DOHH2 (cell line): ENCODE results near the gene FATE1.

Source experiments
- CTCF ChIP-seq: fragments of 200-600 bp; sonication (generic); IDR thresholded peaks from one replicate; pipeline ENCODE4 v1.5.1; 2014; ENCODE audit warnings: antibody characterized with exemption, mild to moderate bottlenecking, low read depth, low read length; ENCODE audit not compliant: poor library complexity, severe bottlenecking
- EZH2phosphoT487 ChIP-seq: fragments of 200-600 bp; sonication (generic); IDR thresholded peaks from 2 replicates; pipeline ENCODE4 v1.6.1; 2017; ENCODE audit warnings: borderline replicate concordance, mild to moderate bottlenecking, antibody characterized with exemption, low read length, moderate library complexity, mixed read lengths

DNA sequence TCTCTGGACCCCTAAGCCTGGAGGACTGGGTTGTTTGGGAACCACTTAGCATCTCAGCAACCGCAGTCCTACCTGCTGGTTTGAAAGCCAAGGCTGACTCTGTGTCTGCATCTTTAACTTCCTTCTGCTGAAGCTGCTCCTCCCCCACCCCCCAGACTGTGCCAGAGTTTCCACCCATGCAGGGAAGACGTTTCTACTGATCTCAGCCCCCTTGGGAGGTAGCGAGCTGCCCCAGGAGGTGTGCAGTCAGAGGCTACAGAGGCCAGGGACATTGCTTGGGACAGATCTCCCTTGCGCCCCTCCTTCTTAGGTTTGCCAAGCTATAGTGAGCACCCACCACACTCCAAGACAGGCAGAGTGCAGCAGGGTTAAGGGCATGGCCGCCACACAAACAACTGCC, 4.7 kb upstream of the FATE1 start:
- TF ChIP-seq CTCF (no peak), EZH2phosphoT487 (no peak)
